Heart left ventricle (tissue), 16 donors: Measurements from ENCODE around the gene SGPL1. TPM values are rescaled to one million over a fixed set of nuclear protein-coding genes. Genes with fewer than 3 reads are reported as not detected.

ENCODE experiments used
- ATAC-seq, 4 donors: fragments of 200-7000 bp; cut with Tn5 transposase; one replicate each; pipeline ENCODE4 v1.9.1; 2020 to 2022; ENCODE audit warnings: moderate library complexity in 4 of 4, mild to moderate bottlenecking in 3 of 4, moderate number of reproducible peaks in 1 of 4
- DNase-seq, 5 donors: peaks; one replicate each; pipeline ENCODE4 v3.0.0-alpha.2; 2020
- H3K27ac ChIP-seq, 12 donors: fragments of 200-600 bp; sonication (generic) in 4 of 12; one replicate each; pipeline versions ENCODE4 v1.5.0 to v1.8.0; 2016 to 2022; ENCODE audit warnings: mild to moderate bottlenecking in 2 of 12
- H3K27me3 ChIP-seq, 9 donors: fragments of 200-600 bp; sonication (generic) in 2 of 9; one replicate each; pipeline versions ENCODE4 v1.5.1 to v1.8.0; 2016 to 2022; ENCODE audit warnings: mild to moderate bottlenecking in 3 of 9
- H3K36me3 ChIP-seq, 9 donors: fragments of 200-600 bp; sonication (generic) in 2 of 9; one replicate each; pipeline versions ENCODE4 v1.5.0 to v1.8.0; 2018 to 2022; ENCODE audit warnings: mild to moderate bottlenecking in 2 of 9
- H3K4me1 ChIP-seq, 12 donors: fragments of 200-600 bp; sonication (generic) in 4 of 12; one replicate each; pipeline versions ENCODE4 v1.5.0 to v1.8.0; 2016 to 2022; ENCODE audit warnings: mild to moderate bottlenecking in 3 of 12
- H3K4me3 ChIP-seq, 12 donors: fragments of 200-600 bp; sonication (generic) in 4 of 12; one replicate each; pipeline versions ENCODE4 v1.5.0 to v1.8.0; 2017 to 2022; ENCODE audit warnings: mild to moderate bottlenecking in 9 of 12, moderate library complexity in 4 of 12
- H3K9me3 ChIP-seq, 12 donors: fragments of 200-600 bp; sonication (generic) in 4 of 12; one replicate each; pipeline versions ENCODE4 v1.5.0 to v1.8.0; 2016 to 2022; ENCODE audit warnings: mild to moderate bottlenecking in 1 of 12
- POLR2A ChIP-seq, 2 donors: fragments of 450-650 bp; IDR thresholded peaks; one replicate each; pipeline ENCODE4 v1.6.1; 2017; ENCODE audit warnings: antibody characterized with exemption in 2 of 2, mild to moderate bottlenecking in 2 of 2, moderate library complexity in 2 of 2
- WGBS, 4 donors: extraction: QIAGEN DNeasy Blood & Tissue Kit in 2 of 4; methylation state at CpG; one replicate each; pipeline versions ENCODE4 v1.1.5 to v1.1.7; 2013 to 2018; 5-methylcytosine and 5-hydroxymethylcytosine counted together
- intact Hi-C, 10 donors: fragments of 100-400 bp; cut with DNase I; formaldehyde crosslinking; loops; one replicate each; pipeline versions ENCODE4 v1.11.1 to v1.14.2; 2022
- polyA plus RNA-seq, 2 donors: library from polyadenylated mRNA; stranded (reverse); fragments of 200-250 nt; gene quantifications; one replicate each; pipeline ENCODE4 v1.2.3, GENCODE V29; 2013
- total RNA-seq, 9 donors: library from RNA; depleted of rRNA in 2 of 9; stranded (reverse); fragments of >200 nt in 2 of 9; fragmentation: NEBNext Ultra II Directional in 3 of 9; extraction: Animal tissue kit (Norgen Biotek cat#: 25700) in 3 of 9; gene quantifications; one replicate each; pipeline versions ENCODE4 v1.1.0 to v1.2.4, GENCODE V29; 2016 to 2023
- TF ChIP-seq, protein P1 (sequence below), 12 donors: fragments of 200-600 bp; sonication (generic) in 4 of 12; IDR thresholded peaks; one replicate each; pipeline versions ENCODE4 v1.5.0 to v1.8.0; 2018 to 2022; ENCODE audit warnings: antibody characterized with exemption in 12 of 12, mild to moderate bottlenecking in 5 of 12
- donor health status: ischemic (EF 13 %, LVEDD 7.1; RV severe dilation, severe dysfunction).
- donor health status: healthy with polysubstance abuse.
- donor health status: DM: no; HTN: yes; CAD: no.
- donor health status: DM: no; HTN: no; CAD: no.
- donor health status: ischemic (EF 25% LVEDD 6.9; RV normal size, moderate dysfunction).
- donor health status: ischemic (EF 25% LVEDD 5.7; RV mildly dilated, moderate dysfunction).
- donor health status: healthy.
- donor health status: DM: yes; HTN: yes; CAD: no.
- donor health status: ischemic (EF 35%, LVEDD 5.7; RV mildly dilated, moderate dysfunction).
- donor health status: nonischemic (EF 11% LVEDD 7.7; RV severe dilation, severe dysfunction).
- donor health status: DM: yes; HTN: yes; CAD: no.
- donor health status: PGD.
- donor health status: ischemic (EF 29% LVEDD 5.4; RV normal size, mild dysfunction).
- donor health status: nonischemic (EF 23%, LVEDD 6.1; RV moderate dilation, normal function).

Gene SGPL1
- total and polyA plus RNA-seq, 11 donors: 2.9 to 32.3 (median 11.4) TPM

DNA sequence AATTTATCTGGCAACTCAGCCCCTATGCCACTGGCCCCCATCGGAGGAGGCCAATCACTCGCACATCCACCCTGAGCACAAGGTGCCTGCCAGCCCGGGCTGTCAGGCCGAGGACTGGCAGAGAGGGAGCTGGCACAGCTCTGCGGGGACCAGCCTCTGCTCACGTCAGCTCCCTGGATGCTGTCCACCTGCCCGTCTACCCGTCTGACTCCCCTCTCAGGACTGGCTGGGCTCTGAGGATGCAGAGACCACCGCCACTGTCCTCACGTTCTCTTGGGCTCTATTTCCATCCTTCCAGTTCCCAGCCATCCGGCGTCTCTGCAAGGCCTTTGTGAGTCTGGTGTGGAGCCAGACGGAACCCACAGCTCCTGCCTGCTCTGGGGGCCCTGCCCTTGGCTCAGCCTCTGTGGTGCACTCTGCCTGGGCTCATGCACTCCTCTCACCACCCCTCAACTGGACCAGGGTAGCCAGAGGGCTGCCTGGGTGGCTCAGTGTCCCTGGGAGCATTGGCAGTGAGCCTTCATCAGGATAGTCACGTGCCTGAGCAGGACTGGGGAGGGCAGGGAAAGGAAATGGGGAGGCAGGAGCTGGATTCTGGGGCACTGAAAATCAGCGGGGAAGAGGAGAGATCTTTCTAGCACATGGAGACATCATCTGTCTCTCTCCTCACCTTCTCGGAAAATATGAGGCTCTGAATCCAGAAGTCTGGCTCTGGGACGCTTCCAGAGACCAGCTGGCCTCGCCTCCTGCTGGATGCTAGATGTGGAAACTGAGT is 110.7 kb downstream of the SGPL1 start:
- Histone ChIP-seq H3K36me3 (no peaks in the 10 kb centered on the region), H3K27me3 (peaks cover 0 to 5% (median 0%) of the 10 kb centered on the region in 9 donors), H3K9me3 (no peaks in the 10 kb centered on the region), H3K27ac (peak overlapping the region in 2 of 12 donors; percentile 12 to 36), H3K4me3 (no peak overlapping the region), H3K4me1 (peaks cover 0 to 11% (median 0%) of the 10 kb centered on the region in 12 donors)
- intact Hi-C loops: loop anchor here (1.0 to 10.0 kb wide), 9 partner anchors 136 to 361 kb away; no protein-coding TSS in a partner anchor
- DNase-seq (peak; percentile 43 to 78 (median 67)), ATAC-seq (peak; percentile 88 to 93 (median 92))
- 61 to 68% (median 66%) methylated on average over 17 to 18 of the region's 18 CpGs for WGBS, 4 donors
- TF ChIP-seq POLR2A (IDR thresholded peaks at IDR 0.05): no peak
- TF ChIP-seq, protein P1, sequence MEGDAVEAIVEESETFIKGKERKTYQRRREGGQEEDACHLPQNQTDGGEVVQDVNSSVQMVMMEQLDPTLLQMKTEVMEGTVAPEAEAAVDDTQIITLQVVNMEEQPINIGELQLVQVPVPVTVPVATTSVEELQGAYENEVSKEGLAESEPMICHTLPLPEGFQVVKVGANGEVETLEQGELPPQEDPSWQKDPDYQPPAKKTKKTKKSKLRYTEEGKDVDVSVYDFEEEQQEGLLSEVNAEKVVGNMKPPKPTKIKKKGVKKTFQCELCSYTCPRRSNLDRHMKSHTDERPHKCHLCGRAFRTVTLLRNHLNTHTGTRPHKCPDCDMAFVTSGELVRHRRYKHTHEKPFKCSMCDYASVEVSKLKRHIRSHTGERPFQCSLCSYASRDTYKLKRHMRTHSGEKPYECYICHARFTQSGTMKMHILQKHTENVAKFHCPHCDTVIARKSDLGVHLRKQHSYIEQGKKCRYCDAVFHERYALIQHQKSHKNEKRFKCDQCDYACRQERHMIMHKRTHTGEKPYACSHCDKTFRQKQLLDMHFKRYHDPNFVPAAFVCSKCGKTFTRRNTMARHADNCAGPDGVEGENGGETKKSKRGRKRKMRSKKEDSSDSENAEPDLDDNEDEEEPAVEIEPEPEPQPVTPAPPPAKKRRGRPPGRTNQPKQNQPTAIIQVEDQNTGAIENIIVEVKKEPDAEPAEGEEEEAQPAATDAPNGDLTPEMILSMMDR (IDR thresholded peaks at IDR 0.05): no peak

DNA sequence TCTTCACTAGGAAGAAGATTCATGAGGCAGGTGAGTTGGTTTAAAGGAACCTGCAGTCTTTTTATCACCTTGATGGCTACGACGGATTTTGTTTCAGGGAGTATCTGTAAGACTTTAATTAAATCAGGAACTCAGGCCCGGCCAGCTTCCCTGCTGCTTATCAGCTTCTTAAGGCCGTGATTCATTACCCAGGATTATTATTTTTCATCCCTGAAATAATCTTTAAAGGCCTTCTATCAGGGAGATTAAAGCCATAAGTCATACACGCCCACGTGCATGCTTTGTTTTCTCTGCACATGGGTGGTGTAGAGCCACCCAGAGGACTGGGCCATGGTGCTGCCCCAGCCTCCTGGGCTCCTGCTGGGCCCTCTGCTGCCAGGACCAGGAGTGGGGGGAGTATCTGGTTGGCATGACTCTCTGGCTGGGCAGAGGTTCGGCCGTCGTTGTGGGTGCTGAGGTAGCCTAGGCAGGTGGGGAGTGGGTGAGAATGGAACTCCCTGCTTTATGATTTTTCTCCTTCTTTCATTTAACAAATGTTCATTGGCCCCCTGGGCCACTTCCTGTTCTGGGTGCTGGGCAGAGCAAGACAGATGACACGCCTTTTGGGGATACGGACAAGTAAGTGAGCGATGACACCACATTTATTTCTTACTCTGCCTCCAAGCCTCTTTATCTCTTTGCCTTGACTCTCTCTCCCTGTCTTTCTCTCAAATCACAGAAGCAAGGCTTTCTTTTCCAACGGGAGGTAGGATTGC is 111.6 kb downstream of the SGPL1 start:
- WGBS, 4 donors: 68 to 84% (median 78%) methylated on average over 13 of the region's 13 CpGs
- no peaks in the 10 kb centered on the region for H3K9me3 ChIP-seq
- no peak overlapping the region for H3K4me3 ChIP-seq
- ATAC-seq (no peak), DNase-seq (peak in 1 of 5 donors; percentile 9)
- TF ChIP-seq, protein P1 (IDR thresholded peaks at IDR 0.05): no peak
- TF ChIP-seq POLR2A (IDR thresholded peaks at IDR 0.05): no peak
- H3K36me3 ChIP-seq: no peaks in the 10 kb centered on the region
- no peak overlapping the region for H3K27ac ChIP-seq
- H3K4me1 ChIP-seq: peaks cover 0 to 11% (median 0%) of the 10 kb centered on the region in 12 donors
- intact Hi-C loops: loop anchor here (2.0 to 10.0 kb wide), 8 partner anchors 135 to 360 kb away; no protein-coding TSS in a partner anchor
- peaks cover 0 to 10% (median 0%) of the 10 kb centered on the region in 9 donors for H3K27me3 ChIP-seq

DNA sequence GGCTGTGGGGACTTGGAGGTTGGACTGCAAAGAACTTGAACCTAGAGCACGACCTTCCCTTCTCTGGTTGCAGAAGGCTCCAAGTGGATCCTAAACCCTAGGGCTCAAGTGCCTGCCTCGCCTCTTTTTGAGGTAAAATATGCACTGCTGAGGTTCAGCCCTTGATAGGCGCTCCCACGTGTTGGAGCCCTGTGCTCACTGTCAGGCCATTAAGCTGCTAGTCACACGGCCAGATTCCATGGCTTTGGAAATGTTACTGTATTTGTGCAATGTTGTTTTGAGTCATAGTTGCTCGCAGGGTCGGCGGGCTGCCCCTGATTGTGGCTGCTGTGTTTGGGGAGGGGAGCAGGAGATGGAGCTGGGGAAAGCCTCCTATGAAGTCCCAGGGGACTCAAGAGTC is 112.4 kb downstream of the SGPL1 start:
- intact Hi-C loops: loop anchor here (5.0 to 10.0 kb wide), 7 partner anchors 134 to 359 kb away; no protein-coding TSS in a partner anchor
- no peaks in the 10 kb centered on the region for H3K9me3 ChIP-seq
- H3K4me3 ChIP-seq: no peak overlapping the region
- DNase-seq (no peak), ATAC-seq (no peak)
- no peaks in the 10 kb centered on the region for H3K36me3 ChIP-seq
- 70 to 77% (median 75%) methylated on average over 7 to 8 of the region's 8 CpGs for WGBS, 4 donors
- H3K27me3 ChIP-seq: peaks cover 0 to 12% (median 0%) of the 10 kb centered on the region in 9 donors
- TF ChIP-seq, protein P1 (IDR thresholded peaks at IDR 0.05): no peak
- TF ChIP-seq POLR2A (IDR thresholded peaks at IDR 0.05): no peak
- H3K4me1 ChIP-seq: peaks cover 0 to 11% (median 0%) of the 10 kb centered on the region in 12 donors
- H3K27ac ChIP-seq: no peak overlapping the region
